Thyroid gland (tissue), 4 donors: Measurements from ENCODE around the gene CITED2. TPM values are rescaled to one million over a fixed set of nuclear protein-coding genes. Genes with fewer than 3 reads are reported as not detected.

ENCODE experiments used
- DNase-seq, 2 donors: peaks; one replicate each; pipeline ENCODE4 v3.0.0-alpha.2; 2019
- H3K27ac ChIP-seq, 3 donors: fragments of 200-600 bp; sonication (generic); 1 replicate in 2 of 3; 2 replicates in 1 of 3; pipeline ENCODE4 v1.5.1; 2016 to 2019; ENCODE audit warnings: mild to moderate bottlenecking in 1 of 3, moderate library complexity in 1 of 3
- H3K27me3 ChIP-seq: fragments of 200-600 bp; sonication (generic); one replicate; pipeline ENCODE4 v1.5.1; 2019
- H3K36me3 ChIP-seq, 2 donors: fragments of 200-600 bp; sonication (generic); one replicate each; pipeline ENCODE4 v1.5.1; 2016 to 2019
- H3K4me1 ChIP-seq, 2 donors: fragments of 200-600 bp; sonication (generic); one replicate each; pipeline ENCODE4 v1.5.1; 2017 to 2019
- H3K4me3 ChIP-seq, 3 donors: fragments of 200-600 bp; sonication (generic); replicated peaks in 1 of 3; 1 replicate in 2 of 3; 2 replicates in 1 of 3; pipeline ENCODE4 v1.5.1; 2016; ENCODE audit warnings: mild to moderate bottlenecking in 1 of 3
- H3K9me3 ChIP-seq: fragments of 200-600 bp; sonication (generic); one replicate; pipeline ENCODE4 v1.5.1; 2017
- POLR2A ChIP-seq, 2 donors: fragments of 450-650 bp; IDR thresholded peaks; one replicate each; pipeline ENCODE4 v1.6.1; 2017; ENCODE audit warnings: antibody characterized with exemption in 2 of 2, mild to moderate bottlenecking in 2 of 2, moderate library complexity in 1 of 2
- WGBS, 2 donors: methylation state at CpG; one replicate each; pipeline ENCODE4 v1.1.5; 2017; 5-methylcytosine and 5-hydroxymethylcytosine counted together
- intact Hi-C: fragments of 100-400 bp; cut with DNase I; formaldehyde crosslinking; loops from one replicate; pipeline ENCODE4 v1.15.1; 2023
- total RNA-seq, 4 donors: library from RNA; depleted of rRNA; stranded (reverse); fragments of >200 nt; gene quantifications; one replicate each; pipeline ENCODE4 v1.2.3, GENCODE V29; 2016
- TF ChIP-seq, protein P1 (sequence below), 6 experiments: fragments of 200-600 bp in 3 of 6; fragments of 450-650 bp in 3 of 6; sonication (generic) in 3 of 6; IDR thresholded peaks; one replicate each; pipeline ENCODE4 v1.5.1; 2016 to 2019; ENCODE audit warnings: antibody characterized with exemption in 6 of 6, mild to moderate bottlenecking in 2 of 6, inconsistent platforms in 1 of 6, moderate library complexity in 1 of 6

The CITED2 gene
- total RNA-seq, 4 donors from 2014 or later: 178 to 354 (median 261) TPM

DNA sequence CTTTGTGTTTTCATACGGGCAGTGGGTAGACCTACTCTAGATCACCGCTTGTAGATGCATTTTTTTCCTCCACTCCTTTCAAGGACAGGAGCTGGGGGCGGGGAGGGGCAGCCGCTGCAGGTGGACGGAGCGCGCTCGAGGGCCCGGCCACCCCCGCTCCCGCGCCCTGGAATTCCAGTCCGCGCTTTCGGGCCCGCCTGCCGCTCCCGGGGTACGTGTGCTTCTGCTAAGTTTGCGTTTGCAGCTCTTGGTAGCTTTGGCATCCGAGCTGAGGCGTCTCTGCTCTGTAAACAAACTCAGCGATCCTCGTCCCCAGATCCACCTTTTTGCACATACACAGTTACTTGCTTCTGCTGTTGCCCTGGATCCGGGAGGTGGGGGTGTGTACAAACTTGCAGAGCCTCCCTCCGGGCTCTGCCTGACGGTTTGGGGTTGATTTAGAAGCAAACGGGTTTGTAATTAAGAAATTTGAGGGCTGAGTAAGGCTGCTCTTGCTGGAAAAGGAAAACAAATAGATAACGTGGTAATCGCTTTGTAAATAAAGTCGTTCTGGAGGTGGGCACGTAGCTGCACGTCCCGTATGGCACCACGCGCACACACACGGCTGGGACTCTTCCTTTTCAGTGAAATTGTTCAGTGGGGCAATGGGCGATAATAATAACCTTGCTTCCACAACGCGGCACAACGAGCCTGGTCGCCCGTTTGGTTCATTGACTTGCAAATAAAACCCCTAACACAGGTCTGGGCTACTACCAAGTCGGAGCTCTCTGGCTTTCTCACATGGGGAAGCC is 973 bp upstream of the CITED2 start:
- no peaks in the 10 kb centered on the region for H3K27me3 ChIP-seq
- peak overlapping the region; percentile 99 to 100 (median 100) for H3K27ac ChIP-seq
- intact Hi-C loops: loop anchor here (10.0 kb wide), 3 partner anchors 159 to 599 kb away; no protein-coding TSS in a partner anchor
- peak; percentile 93 to 96 for DNase-seq
- peaks cover 14 to 28% of the 10 kb centered on the region in 2 donors for H3K36me3 ChIP-seq
- H3K4me3 ChIP-seq: peak overlapping the region; percentile 93 to 98 (median 97)
- TF ChIP-seq POLR2A (IDR thresholded peaks at IDR 0.05): peak; percentile 34 to 81
- TF ChIP-seq, protein P1, sequence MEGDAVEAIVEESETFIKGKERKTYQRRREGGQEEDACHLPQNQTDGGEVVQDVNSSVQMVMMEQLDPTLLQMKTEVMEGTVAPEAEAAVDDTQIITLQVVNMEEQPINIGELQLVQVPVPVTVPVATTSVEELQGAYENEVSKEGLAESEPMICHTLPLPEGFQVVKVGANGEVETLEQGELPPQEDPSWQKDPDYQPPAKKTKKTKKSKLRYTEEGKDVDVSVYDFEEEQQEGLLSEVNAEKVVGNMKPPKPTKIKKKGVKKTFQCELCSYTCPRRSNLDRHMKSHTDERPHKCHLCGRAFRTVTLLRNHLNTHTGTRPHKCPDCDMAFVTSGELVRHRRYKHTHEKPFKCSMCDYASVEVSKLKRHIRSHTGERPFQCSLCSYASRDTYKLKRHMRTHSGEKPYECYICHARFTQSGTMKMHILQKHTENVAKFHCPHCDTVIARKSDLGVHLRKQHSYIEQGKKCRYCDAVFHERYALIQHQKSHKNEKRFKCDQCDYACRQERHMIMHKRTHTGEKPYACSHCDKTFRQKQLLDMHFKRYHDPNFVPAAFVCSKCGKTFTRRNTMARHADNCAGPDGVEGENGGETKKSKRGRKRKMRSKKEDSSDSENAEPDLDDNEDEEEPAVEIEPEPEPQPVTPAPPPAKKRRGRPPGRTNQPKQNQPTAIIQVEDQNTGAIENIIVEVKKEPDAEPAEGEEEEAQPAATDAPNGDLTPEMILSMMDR (IDR thresholded peaks at IDR 0.05): peak in 2 of 6 experiments; percentile 10 to 24
- H3K4me1 ChIP-seq: peaks cover 0 to 9% of the 10 kb centered on the region in 2 donors
- WGBS, 2 donors: 0% methylated on average over 30 to 38 of the region's 44 CpGs
- H3K9me3 ChIP-seq: no peaks in the 10 kb centered on the region

DNA sequence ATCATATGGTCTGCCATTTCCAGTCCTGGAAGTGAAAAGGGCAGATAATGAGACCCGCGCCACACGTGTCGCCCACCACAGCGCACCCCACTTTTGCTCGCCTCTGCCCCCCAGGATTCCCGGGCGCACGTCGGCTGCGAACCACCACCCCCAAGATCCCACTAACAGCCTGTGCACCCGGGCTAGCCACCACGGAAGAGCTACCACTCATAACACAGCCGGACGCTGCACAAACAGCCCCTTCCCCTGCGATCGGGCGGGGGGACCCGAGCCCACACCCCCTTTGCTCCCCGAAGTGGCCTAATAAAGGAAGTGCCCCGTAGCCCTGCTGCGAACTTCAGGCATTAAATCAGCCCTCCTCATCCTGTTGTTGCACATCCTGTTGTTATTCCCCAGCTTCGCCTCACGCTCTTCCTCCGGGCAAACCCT is 506 bp downstream of the CITED2 start:
- 0 to 1% methylated on average over 13 to 21 of the region's 25 CpGs for WGBS, 2 donors
- TF ChIP-seq, protein P1 (IDR thresholded peaks at IDR 0.05): no peak
- TF ChIP-seq POLR2A (IDR thresholded peaks at IDR 0.05): no peak
- Histone ChIP-seq H3K27ac (peak overlapping the region; percentile 99 to 100 (median 100)), H3K27me3 (no peaks in the 10 kb centered on the region), H3K4me1 (peaks cover 0 to 22% of the 10 kb centered on the region in 2 donors), H3K4me3 (peak overlapping the region; percentile 93 to 98 (median 97)), H3K9me3 (no peaks in the 10 kb centered on the region), H3K36me3 (peaks cover 14 to 28% of the 10 kb centered on the region in 2 donors)
- intact Hi-C loops: loop anchor here (10.0 kb wide), 3 partner anchors 161 to 601 kb away; no protein-coding TSS in a partner anchor
- no peak for DNase-seq

DNA sequence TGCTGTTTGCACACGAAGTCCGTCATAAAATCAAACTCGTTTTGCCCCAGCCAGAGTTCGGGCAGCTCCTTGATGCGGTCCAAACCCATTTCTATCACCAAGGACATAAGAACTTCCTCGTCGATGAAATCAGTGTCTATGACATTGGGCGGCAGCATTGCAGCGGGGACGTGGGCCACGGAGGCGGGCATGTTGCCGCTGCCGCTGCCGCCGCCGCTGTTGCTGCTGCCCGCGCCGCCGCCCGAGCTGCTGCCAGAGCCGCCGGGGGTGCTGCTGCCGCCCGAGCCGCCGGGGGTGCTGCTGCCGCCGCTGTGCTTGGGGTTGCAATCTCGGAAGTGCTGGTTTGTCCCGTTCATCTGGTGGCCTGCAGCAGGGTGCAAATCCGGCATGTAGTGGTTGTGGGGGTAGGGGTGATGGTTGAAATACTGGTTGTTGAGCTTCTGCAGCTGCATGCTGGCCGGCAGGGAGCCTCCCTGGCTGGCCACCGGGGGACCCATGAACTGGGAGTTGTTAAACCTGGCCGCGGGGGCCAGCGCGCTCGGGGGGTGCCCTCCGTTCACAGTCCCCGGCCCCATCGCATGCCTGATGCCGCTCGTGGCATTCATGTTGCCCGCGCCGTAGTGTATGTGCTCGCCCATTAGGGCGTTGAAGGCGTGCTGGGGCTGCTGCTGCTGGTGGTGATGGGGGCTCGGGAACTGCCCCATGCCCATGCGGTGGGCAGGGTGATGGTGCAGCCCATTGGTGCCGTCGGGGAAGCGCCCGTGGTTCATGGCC is 1.1 kb downstream of the CITED2 start:
- peak; percentile 40 to 41 for DNase-seq

DNA sequence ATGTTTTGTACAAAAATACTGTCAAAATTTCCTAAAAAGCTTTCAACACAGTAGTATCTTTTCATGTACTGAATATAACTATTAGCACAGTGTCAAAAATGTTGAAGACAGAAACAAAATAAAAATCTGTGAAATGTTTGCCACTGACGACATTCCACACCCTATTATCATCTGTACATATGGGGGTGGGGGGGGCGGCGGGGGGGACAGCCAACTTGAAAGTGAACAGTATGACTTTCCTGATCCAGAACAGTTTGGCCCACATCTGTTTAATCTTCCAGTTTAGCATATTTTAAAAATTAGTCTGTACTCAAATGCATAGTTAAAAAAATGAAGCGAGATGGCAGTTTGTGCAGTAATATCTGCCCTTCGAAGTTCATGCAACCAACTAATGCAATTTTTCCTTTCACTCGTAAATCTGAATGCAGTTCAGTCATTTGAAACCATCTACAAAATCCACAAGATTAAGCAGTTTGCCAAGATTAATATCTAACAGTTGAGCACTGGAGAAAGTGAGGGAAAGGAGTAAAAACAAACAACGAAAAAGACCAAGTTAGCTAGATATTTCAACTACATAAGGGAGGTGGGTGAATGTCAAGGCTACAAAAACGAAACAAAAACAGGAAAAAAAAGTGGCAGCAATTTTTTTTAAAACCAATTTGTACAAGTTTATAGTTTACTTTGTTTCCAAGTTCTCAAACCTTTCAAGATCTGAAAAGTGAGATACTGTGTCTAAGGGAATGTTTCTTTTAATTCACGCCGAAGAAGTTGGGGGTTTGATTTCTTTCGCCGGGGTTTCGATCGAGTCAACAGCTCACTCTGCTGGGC is 1.9 kb downstream of the CITED2 start:
- intact Hi-C loops: loop anchor here (10.0 kb wide), 3 partner anchors 162 to 602 kb away; no protein-coding TSS in a partner anchor
- Histone ChIP-seq H3K36me3 (peaks cover 14 to 28% of the 10 kb centered on the region in 2 donors), H3K4me1 (peaks cover 0 to 36% of the 10 kb centered on the region in 2 donors), H3K9me3 (no peaks in the 10 kb centered on the region), H3K4me3 (peak overlapping the region; percentile 93 to 98 (median 97)), H3K27ac (peak overlapping the region; percentile 99 to 100 (median 100)), H3K27me3 (no peaks in the 10 kb centered on the region)
- DNase-seq: no peak
- WGBS, 2 donors: 0 to 1% methylated on average over 14 of the region's 14 CpGs
- TF ChIP-seq, protein P1 (IDR thresholded peaks at IDR 0.05): no peak
- peak in 1 of 2 donors; percentile 2 for TF ChIP-seq POLR2A (IDR thresholded peaks at IDR 0.05)

More for the DNA sequence above, 1.1 kb downstream of the CITED2 start:
- Histone ChIP-seq H3K27ac (peak overlapping the region; percentile 99 to 100 (median 100)), H3K4me1 (peaks cover 0 to 28% of the 10 kb centered on the region in 2 donors), H3K27me3 (no peaks in the 10 kb centered on the region), H3K9me3 (no peaks in the 10 kb centered on the region), H3K36me3 (peaks cover 14 to 28% of the 10 kb centered on the region in 2 donors), H3K4me3 (peak overlapping the region; percentile 93 to 98 (median 97))
- intact Hi-C loops: loop anchor here (10.0 kb wide), 3 partner anchors 161 to 601 kb away; no protein-coding TSS in a partner anchor
- TF ChIP-seq, protein P1 (IDR thresholded peaks at IDR 0.05): peak in 3 of 6 experiments; percentile 9 to 18 (median 13)
- TF ChIP-seq POLR2A (IDR thresholded peaks at IDR 0.05): no peak
- 0 to 1% methylated on average over 6 to 32 of the region's 57 CpGs for WGBS, 2 donors
